ENCODE results near the gene SORBS1.

The SORBS1 gene

GRCh38 chr10:95414016-95414830, 146.9 kb downstream of the SORBS1 start:
- H3K27ac ChIP-seq (ENCODE audit: low read depth, low read length), result no peak overlapping the region
- no peak overlapping the region for H3K9ac ChIP-seq (ENCODE audit: low read depth, low read length)
- H3K9me3 ChIP-seq (ENCODE audit: insufficient read depth, low read depth, low read length), result no peaks in the 10 kb centered on the region
- H3K27me3 ChIP-seq (ENCODE audit: insufficient read depth, low read length), result no peaks in the 10 kb centered on the region
- no peak overlapping the region for H3K4me3 ChIP-seq (ENCODE audit: low read length)
- peaks cover 21% of the 10 kb centered on the region for H3K4me1 ChIP-seq (ENCODE audit: insufficient read depth, low read length)
- H3K36me3 ChIP-seq (ENCODE audit: insufficient read depth, low read length), result peaks cover 4% of the 10 kb centered on the region; the same call in 1 of the 2 replicates
- 91% methylated on average over 27 of the region's 27 CpGs for WGBS

GRCh38 chr10:95413588-95413987, 147.6 kb downstream of the SORBS1 start:
- H3K9ac ChIP-seq (ENCODE audit: low read depth, low read length), result no peak overlapping the region
- 91% methylated on average over 5 of the region's 5 CpGs for WGBS
- H3K27me3 ChIP-seq (ENCODE audit: insufficient read depth, low read length), result no peaks in the 10 kb centered on the region
- H3K4me3 ChIP-seq (ENCODE audit: low read length), result no peak overlapping the region
- no peak overlapping the region for H3K27ac ChIP-seq (ENCODE audit: low read depth, low read length)
- peaks cover 28% of the 10 kb centered on the region for H3K4me1 ChIP-seq (ENCODE audit: insufficient read depth, low read length)
- H3K9me3 ChIP-seq (ENCODE audit: insufficient read depth, low read depth, low read length), result no peaks in the 10 kb centered on the region
- H3K36me3 ChIP-seq (ENCODE audit: insufficient read depth, low read length), result no peaks in the 10 kb centered on the region; the same call in 1 of the 2 replicates

GRCh38 chr10:95411635-95412034, 149.5 kb downstream of the SORBS1 start:
- WGBS, result 82% methylated on average over 4 of the region's 4 CpGs
- Histone ChIP-seq H3K4me1 (ENCODE audit: insufficient read depth, low read length) (peaks cover 33% of the 10 kb centered on the region), H3K36me3 (ENCODE audit: insufficient read depth, low read length) (no peaks in the 10 kb centered on the region; the same call in 1 of the 2 replicates), H3K27ac (ENCODE audit: low read depth, low read length) (no peak overlapping the region), H3K27me3 (ENCODE audit: insufficient read depth, low read length) (no peaks in the 10 kb centered on the region), H3K9ac (ENCODE audit: low read depth, low read length) (no peak overlapping the region), H3K9me3 (ENCODE audit: insufficient read depth, low read depth, low read length) (no peaks in the 10 kb centered on the region), H3K4me3 (ENCODE audit: low read length) (no peak overlapping the region)

DNA sequence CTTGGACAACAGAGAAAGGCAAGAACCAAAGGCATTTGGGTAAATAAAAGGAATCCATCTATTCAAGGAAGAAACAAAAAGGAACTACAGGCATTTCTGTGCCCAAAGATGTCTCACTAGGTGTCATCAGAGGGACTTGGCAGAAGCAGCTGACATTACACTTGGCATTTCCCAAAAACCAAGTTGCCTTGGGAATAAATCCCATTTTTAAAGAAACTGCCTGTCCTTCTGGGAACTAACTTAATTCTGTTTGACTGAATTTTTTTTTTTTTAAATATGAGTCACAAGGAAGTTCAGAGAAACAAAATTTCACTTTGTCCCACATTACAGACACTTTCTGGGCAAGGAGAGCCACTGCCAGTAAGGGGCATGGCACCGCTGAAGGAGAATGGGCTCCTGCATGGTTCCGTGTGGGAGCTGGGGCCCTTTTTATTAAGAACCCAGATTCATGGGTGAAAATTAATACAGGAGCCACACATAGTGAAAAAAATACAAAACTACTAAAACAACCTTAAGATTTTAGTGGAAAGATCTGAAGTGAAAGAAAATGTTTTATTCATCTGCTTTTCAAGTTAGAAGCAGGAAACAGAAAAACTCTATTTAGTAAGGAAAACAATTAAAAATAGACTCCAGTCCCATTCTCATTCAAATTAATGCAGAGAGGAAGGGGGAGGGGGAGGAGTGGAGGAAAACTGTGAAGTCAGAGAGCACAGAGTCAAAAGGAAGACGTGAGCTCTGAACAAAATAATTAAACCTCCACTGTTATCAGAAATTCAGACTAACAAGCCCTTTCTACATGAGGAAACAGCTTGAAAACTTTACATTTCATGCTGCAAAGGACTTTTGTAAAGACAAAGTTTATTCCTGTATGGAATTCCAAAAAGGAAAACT, 151.9 kb downstream of the SORBS1 start:
- peak overlapping the region; percentile 86 for H3K27ac ChIP-seq (ENCODE audit: low read depth, low read length)
- H3K4me3 ChIP-seq (ENCODE audit: low read length), result peak overlapping the region; percentile 35
- no peaks in the 10 kb centered on the region for H3K27me3 ChIP-seq (ENCODE audit: insufficient read depth, low read length)
- H3K9ac ChIP-seq (ENCODE audit: low read depth, low read length), result peak overlapping the region; percentile 38
- H3K4me1 ChIP-seq (ENCODE audit: insufficient read depth, low read length), result peaks cover 30% of the 10 kb centered on the region
- peaks cover 10% of the 10 kb centered on the region; the same call in 1 of the 2 replicates for H3K36me3 ChIP-seq (ENCODE audit: insufficient read depth, low read length)
- H3K9me3 ChIP-seq (ENCODE audit: insufficient read depth, low read depth, low read length), result no peaks in the 10 kb centered on the region
- 8% methylated on average over 3 of the region's 3 CpGs for WGBS

- H3K27ac ChIP-seq (ENCODE audit: low read depth, low read length), result no peak overlapping the region
- no peak overlapping the region for H3K9ac ChIP-seq (ENCODE audit: low read depth, low read length)
- no peak overlapping the region for H3K4me3 ChIP-seq (ENCODE audit: low read length)
- no peaks in the 10 kb centered on the region for H3K27me3 ChIP-seq (ENCODE audit: insufficient read depth, low read length)
- peaks cover 30% of the 10 kb centered on the region for H3K4me1 ChIP-seq (ENCODE audit: insufficient read depth, low read length)
- WGBS, result 95% methylated on average over 7 of the region's 7 CpGs
- H3K36me3 ChIP-seq (ENCODE audit: insufficient read depth, low read length), result peaks cover 10% of the 10 kb centered on the region; the same call in 1 of the 2 replicates
- no peaks in the 10 kb centered on the region for H3K9me3 ChIP-seq (ENCODE audit: insufficient read depth, low read depth, low read length)
These were observed 152.8 kb downstream of the SORBS1 start for GRCh38 chr10:95408148-95408960.

DNA sequence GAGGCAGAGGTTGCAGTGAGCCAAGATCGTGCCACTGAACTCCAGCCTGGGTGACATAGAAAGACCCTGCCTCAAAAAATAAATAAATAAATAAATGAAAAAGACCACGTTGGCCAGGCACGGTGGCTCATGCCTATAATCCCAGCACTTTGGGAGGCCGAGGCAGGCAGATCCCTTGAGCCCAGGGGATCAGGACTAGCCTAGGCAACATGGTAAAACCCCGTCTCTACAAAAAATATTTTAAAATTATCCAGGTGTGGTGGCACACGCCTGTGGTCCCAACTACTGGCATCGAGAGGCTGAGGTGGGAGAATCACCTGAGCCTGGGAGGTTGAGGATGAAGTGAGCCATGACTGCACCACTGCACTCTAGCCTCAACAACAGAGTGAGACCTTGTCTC, 153.6 kb downstream of the SORBS1 start:
- WGBS, result 97% methylated on average over 7 of the region's 7 CpGs
- Histone ChIP-seq H3K36me3 (ENCODE audit: insufficient read depth, low read length) (peaks cover 10% of the 10 kb centered on the region; the same call in 1 of the 2 replicates), H3K4me3 (ENCODE audit: low read length) (no peak overlapping the region), H3K9ac (ENCODE audit: low read depth, low read length) (no peak overlapping the region), H3K27me3 (ENCODE audit: insufficient read depth, low read length) (no peaks in the 10 kb centered on the region), H3K4me1 (ENCODE audit: insufficient read depth, low read length) (peaks cover 30% of the 10 kb centered on the region), H3K27ac (ENCODE audit: low read depth, low read length) (no peak overlapping the region), H3K9me3 (ENCODE audit: insufficient read depth, low read depth, low read length) (no peaks in the 10 kb centered on the region)

DNA sequence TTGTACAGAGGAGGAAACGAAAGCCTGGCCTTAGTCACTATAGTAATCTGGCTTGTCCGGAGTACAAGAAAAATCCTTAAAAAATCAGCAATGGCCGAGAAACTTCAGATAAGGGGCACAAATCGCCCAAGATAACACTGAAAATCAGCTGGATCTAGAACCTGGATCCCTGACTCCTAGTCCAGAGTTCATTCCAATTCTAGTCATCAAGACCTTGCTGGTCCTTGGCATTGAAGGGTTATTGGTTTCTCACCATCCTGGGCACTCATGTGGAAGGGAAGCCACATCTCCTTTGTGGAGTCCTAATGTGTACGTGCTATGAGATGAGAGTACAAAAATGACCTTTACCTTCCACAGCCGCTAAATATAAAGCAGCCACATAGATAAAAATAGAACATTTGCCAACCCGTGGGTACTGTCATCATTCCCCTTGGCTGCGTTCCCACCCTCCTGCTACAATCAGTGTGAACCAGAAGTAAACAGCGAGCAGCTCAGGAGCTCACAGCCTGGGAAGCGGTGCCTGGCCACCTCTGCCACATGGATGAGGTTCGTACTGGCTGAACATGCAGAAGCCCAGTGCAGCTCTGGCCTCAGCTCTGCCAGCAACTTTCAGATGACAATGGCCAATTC, 154.4 kb downstream of the SORBS1 start:
- no peak overlapping the region for H3K27ac ChIP-seq (ENCODE audit: low read depth, low read length)
- peaks cover 30% of the 10 kb centered on the region for H3K4me1 ChIP-seq (ENCODE audit: insufficient read depth, low read length)

GRCh38 chr10:95405655-95406054, 155.5 kb downstream of the SORBS1 start:
- H3K4me3 ChIP-seq (ENCODE audit: low read length), result no peak overlapping the region
- no peak overlapping the region for H3K9ac ChIP-seq (ENCODE audit: low read depth, low read length)
- H3K4me1 ChIP-seq (ENCODE audit: insufficient read depth, low read length), result peaks cover 25% of the 10 kb centered on the region
- 64% methylated on average over 2 of the region's 2 CpGs for WGBS
- no peak overlapping the region for H3K27ac ChIP-seq (ENCODE audit: low read depth, low read length)
- H3K9me3 ChIP-seq (ENCODE audit: insufficient read depth, low read depth, low read length), result no peaks in the 10 kb centered on the region
- peaks cover 17% of the 10 kb centered on the region; the same call in 1 of the 2 replicates for H3K36me3 ChIP-seq (ENCODE audit: insufficient read depth, low read length)
- H3K27me3 ChIP-seq (ENCODE audit: insufficient read depth, low read length), result no peaks in the 10 kb centered on the region

More for the DNA sequence above, 154.4 kb downstream of the SORBS1 start:
- Histone ChIP-seq H3K36me3 (ENCODE audit: insufficient read depth, low read length) (peaks cover 12% of the 10 kb centered on the region; the same call in 1 of the 2 replicates), H3K9ac (ENCODE audit: low read depth, low read length) (no peak overlapping the region), H3K27me3 (ENCODE audit: insufficient read depth, low read length) (no peaks in the 10 kb centered on the region), H3K9me3 (ENCODE audit: insufficient read depth, low read depth, low read length) (no peaks in the 10 kb centered on the region), H3K4me3 (ENCODE audit: low read length) (no peak overlapping the region)
- WGBS, result 90% methylated on average over 11 of the region's 11 CpGs

DNA sequence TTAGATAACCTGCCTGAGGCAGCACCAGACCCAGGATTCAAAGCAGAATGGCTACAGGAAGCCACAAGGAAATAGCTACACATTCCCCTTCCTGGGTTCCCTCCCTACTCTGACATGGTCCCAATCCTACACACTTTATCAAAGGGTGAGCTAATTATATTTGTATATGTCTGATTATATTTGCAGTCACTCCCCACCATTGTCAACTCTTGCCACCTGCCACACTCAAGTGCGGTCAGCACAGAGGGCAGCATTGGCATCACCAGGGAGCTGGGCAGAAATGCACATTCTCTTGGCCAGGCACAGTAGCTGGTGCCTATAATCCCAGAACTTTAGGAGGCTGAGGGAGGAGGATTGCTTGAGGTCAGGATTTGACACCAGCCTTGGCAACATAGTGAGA, 156.3 kb downstream of the SORBS1 start:
- Histone ChIP-seq H3K27ac (ENCODE audit: low read depth, low read length) (no peak overlapping the region), H3K27me3 (ENCODE audit: insufficient read depth, low read length) (no peaks in the 10 kb centered on the region), H3K4me3 (ENCODE audit: low read length) (no peak overlapping the region), H3K36me3 (ENCODE audit: insufficient read depth, low read length) (peaks cover 17% of the 10 kb centered on the region; the same call in 1 of the 2 replicates), H3K9me3 (ENCODE audit: insufficient read depth, low read depth, low read length) (no peaks in the 10 kb centered on the region), H3K9ac (ENCODE audit: low read depth, low read length) (no peak overlapping the region), H3K4me1 (ENCODE audit: insufficient read depth, low read length) (peaks cover 17% of the 10 kb centered on the region)
- WGBS, result 93% methylated on average over 1 of the region's 1 CpG

DNA sequence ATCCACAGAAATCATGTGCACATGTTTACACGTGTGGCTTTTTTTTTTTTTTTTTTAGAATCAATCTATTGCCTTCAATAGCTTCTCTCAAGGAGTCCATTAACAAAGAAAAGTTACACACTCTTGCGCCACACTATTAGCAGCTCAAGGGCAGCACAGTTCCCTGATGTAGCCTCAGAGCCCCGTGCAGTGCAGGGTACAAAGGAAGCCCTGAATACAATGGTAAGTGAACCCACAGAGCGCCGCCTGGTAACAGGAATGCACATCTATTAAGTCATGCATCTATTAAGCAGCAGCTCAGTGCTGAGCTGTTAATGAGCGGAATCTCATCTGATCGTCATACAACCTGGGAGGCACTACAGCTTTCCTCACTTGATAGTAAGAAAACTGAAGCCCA, 156.7 kb downstream of the SORBS1 start:
- no peaks in the 10 kb centered on the region for H3K9me3 ChIP-seq (ENCODE audit: insufficient read depth, low read depth, low read length)
- 92% methylated on average over 7 of the region's 7 CpGs for WGBS
- no peak overlapping the region for H3K9ac ChIP-seq (ENCODE audit: low read depth, low read length)
- no peaks in the 10 kb centered on the region for H3K27me3 ChIP-seq (ENCODE audit: insufficient read depth, low read length)
- peaks cover 22% of the 10 kb centered on the region; the same call in 1 of the 2 replicates for H3K36me3 ChIP-seq (ENCODE audit: insufficient read depth, low read length)
- no peak overlapping the region for H3K27ac ChIP-seq (ENCODE audit: low read depth, low read length)
- H3K4me1 ChIP-seq (ENCODE audit: insufficient read depth, low read length), result peaks cover 14% of the 10 kb centered on the region
- no peak overlapping the region for H3K4me3 ChIP-seq (ENCODE audit: low read length)
